LNCaP clone FGC (cell line): ENCODE results near the gene SELENBP1.

Experiments
- DNase-seq: peaks from one replicate; pipeline ENCODE4 v3.0.0-alpha.2; 2011; ENCODE audit warnings: low read depth
- H3K4me3 ChIP-seq: 2 replicates; pipeline ENCODE4 v1.5.1; 2011; ENCODE audit warnings: mild to moderate bottlenecking, low read depth, low read length, control low read depth
- TF ChIP-seq, protein P1 (sequence below): IDR thresholded peaks from 2 replicates; pipeline ENCODE4 v1.5.1; 2012; ENCODE audit warnings: mild to moderate bottlenecking; ENCODE audit not compliant: control insufficient read depth, insufficient read depth; ENCODE audit errors: extremely low read depth

SELENBP1 gene

DNA sequence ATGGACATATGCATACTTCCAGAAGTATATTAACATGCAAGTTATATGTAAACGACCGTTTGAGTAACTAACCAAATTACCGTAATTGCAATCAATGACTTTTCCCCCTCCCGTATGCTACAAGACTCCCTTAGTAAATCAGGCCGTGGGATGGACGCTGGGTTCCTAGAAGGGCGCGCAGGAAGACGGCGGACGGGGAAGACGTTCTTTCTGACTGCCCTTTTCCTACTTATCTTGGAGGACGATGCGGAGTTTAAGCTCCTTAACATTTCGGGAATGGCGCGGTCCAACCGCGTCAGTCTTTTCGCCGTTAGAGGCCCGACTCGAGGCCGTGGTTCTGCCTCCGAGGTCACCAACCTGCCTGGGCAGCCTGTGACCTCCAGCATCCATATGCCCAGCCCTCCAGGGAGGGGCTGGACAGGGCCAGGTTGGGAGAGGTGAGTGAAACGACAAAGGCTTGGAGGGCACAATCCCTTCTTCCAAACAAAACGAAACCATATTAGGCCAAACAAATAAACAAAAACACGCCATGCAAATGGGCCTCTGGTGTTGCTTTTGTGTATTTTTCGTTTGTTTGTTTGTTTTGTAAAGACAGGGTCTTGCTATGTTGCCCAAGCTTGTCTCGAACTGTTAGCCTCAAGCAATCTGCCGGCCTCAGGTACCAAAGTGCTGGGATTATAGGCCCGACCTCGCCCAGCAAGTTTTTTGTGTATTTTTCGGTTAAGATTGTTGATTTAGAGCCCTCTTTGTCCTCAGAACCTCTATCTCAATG lies 44.4 kb downstream of the SELENBP1 start:
- no peak for DNase-seq
- peak overlapping the region; percentile 92 for H3K4me3 ChIP-seq
- TF ChIP-seq, protein P1, sequence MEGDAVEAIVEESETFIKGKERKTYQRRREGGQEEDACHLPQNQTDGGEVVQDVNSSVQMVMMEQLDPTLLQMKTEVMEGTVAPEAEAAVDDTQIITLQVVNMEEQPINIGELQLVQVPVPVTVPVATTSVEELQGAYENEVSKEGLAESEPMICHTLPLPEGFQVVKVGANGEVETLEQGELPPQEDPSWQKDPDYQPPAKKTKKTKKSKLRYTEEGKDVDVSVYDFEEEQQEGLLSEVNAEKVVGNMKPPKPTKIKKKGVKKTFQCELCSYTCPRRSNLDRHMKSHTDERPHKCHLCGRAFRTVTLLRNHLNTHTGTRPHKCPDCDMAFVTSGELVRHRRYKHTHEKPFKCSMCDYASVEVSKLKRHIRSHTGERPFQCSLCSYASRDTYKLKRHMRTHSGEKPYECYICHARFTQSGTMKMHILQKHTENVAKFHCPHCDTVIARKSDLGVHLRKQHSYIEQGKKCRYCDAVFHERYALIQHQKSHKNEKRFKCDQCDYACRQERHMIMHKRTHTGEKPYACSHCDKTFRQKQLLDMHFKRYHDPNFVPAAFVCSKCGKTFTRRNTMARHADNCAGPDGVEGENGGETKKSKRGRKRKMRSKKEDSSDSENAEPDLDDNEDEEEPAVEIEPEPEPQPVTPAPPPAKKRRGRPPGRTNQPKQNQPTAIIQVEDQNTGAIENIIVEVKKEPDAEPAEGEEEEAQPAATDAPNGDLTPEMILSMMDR = no peak

DNA sequence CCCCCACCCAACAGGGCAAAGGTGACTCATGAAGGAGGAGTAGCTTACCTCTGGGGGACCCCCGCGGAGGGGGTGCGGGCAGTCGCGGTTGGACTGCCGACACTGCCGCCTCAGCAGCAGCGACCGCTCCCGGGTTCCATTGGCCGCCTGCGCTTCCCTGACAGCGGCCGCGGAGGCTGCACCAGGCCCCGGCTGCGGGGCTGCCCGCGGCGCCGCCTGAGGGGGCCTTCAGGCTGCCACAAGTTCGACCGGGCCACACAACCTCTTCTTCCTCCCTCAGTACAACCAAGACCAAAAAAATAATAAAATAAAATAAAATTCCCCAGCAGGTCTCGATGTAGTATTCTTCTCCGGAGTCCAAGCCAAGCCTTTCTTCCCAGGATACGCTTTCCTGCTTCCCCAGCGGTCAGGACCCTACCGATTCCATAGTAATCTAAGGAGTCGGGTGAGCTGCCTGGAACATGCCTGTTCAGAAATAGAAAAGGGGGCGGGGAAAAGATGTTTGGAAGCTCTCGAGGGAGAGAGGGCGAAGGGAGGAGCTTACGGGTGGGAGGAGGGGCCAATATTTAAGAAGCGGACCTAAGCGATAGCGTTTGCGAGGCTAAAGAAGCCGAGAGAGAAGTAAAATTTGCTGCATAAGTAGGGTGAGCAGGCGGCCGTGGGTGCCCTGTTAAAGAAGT lies 45.1 kb downstream of the SELENBP1 start, which contains the start of gene PI4KB:
PI4KB (minus strand) TSS at position 194 of the 680 bp plus-strand sequence. CDS start 10,935 bp downstream, outside the sequence.
- DNase-seq = peak; percentile 97
- H3K4me3 ChIP-seq = peak within 1 kb of the TSS; percentile 92
- TF ChIP-seq, protein P1 = no peak

- TF ChIP-seq, protein P1 = no peak
- H3K4me3 ChIP-seq = peak overlapping the region; percentile 92
- DNase-seq = no peak
Observed at GRCh38 chr1:151326619-151327222, 45.8 kb downstream of the SELENBP1 start.

DNA sequence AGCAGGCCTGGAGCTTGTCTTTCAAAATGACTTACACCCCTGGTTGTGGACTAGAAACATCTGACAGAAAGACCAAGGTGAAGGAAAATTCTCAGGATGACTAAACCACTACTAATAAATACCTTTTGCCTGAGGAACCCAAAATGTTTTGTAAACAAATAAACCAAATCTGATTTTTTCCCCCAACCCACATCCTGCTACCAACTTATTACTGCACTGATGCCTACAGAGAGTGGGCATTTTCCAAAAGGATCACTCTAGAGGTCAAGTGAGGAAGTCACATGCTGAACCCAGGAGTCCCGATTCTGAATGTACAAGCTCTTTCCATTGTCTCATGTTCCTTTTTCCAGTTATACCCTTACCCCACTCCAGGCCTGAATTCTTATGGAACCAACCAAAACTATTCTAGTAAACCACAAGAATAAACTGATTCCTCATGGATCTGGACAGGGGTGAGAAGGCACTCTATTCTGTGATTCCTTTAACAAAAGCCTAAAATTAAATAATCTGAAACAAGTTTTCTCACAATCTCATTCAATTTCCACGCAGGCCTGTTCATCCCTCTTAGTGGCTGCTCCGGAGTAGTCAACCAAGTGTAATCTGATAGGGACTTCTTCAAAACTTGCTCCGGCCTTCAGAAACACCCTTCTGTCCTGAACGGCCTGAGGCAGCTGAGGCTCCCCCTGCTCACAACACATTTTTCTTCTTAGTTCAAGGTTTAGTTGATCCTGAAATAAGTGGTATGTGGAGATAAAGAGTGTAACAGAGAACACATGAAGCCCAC lies 46.7 kb downstream of the SELENBP1 start:
- DNase-seq = no peak
- TF ChIP-seq, protein P1 = no peak
- peak overlapping the region; percentile 92 for H3K4me3 ChIP-seq

- no peak for DNase-seq
- no peak overlapping the region for H3K4me3 ChIP-seq
Observed at GRCh38 chr1:151325231-151325630, 47.3 kb downstream of the SELENBP1 start.

More at GRCh38 chr1:151325231-151325630, 47.3 kb downstream of the SELENBP1 start:
- TF ChIP-seq, protein P1 = no peak
